Neural progenitor cell (in vitro differentiated cells): ENCODE measurements around the gene ITGB1. TPM values are rescaled to one million over a fixed set of nuclear protein-coding genes. Genes with fewer than 3 reads are reported as not detected.

ENCODE experiments used
- DNase-seq: peaks from one replicate; pipeline ENCODE4 v3.0.0-alpha.2; 2016; ENCODE audit warnings: low spot score
- H2AFZ ChIP-seq: fragments of 200-600 bp; sonication (generic); replicated peaks from 2 replicates; pipeline ENCODE4 v1.6.1; 2016; ENCODE audit warnings: antibody characterized with exemption
- H3F3A ChIP-seq: fragments of 200-600 bp; sonication (generic); 2 replicates; pipeline ENCODE4 v1.6.1; 2016; ENCODE audit warnings: antibody characterized with exemption, low read depth
- H3K27ac ChIP-seq: fragments of 200-600 bp; sonication (generic); 2 replicates; pipeline ENCODE4 v1.5.1; 2016; ENCODE audit warnings: mild to moderate bottlenecking
- H3K27me3 ChIP-seq: fragments of 200-600 bp; sonication (generic); 2 replicates; pipeline ENCODE4 v1.6.1; 2016; ENCODE audit warnings: mild to moderate bottlenecking, moderate library complexity
- H3K36me3 ChIP-seq: fragments of 200-600 bp; sonication (generic); 2 replicates; pipeline ENCODE4 v1.5.1; 2016
- H3K4me1 ChIP-seq: fragments of 200-600 bp; sonication (generic); 2 replicates; pipeline ENCODE4 v1.6.1; 2016; ENCODE audit warnings: mixed run types
- H3K4me2 ChIP-seq: fragments of 200-600 bp; sonication (generic); 2 replicates; pipeline ENCODE4 v1.6.1; 2016
- H3K4me3 ChIP-seq: fragments of 200-600 bp; sonication (generic); 2 replicates; pipeline ENCODE4 v1.5.1; 2016
- H3K79me2 ChIP-seq: fragments of 200-600 bp; sonication (generic); 2 replicates; pipeline ENCODE4 v1.6.1; 2016; ENCODE audit warnings: low read depth
- H3K9ac ChIP-seq: fragments of 200-600 bp; sonication (generic); 2 replicates; pipeline ENCODE4 v1.6.1; 2016
- H3K9me3 ChIP-seq: fragments of 200-600 bp; sonication (generic); 2 replicates; pipeline ENCODE4 v1.5.1; 2016; ENCODE audit warnings: low read depth
- H4K20me1 ChIP-seq: fragments of 200-600 bp; sonication (generic); 2 replicates; pipeline ENCODE4 v1.6.1; 2016; ENCODE audit warnings: low read depth
- H3K27ac Mint-ChIP-seq: 3 replicates; pipeline ENCODE4 v1.8.0; 2021; ENCODE audit warnings: mixed read lengths
- H3K27me3 Mint-ChIP-seq: 2 replicates; pipeline ENCODE4 v1.8.0; 2022; ENCODE audit warnings: low read depth, mild to moderate bottlenecking, inconsistent platforms, moderate library complexity, mixed read lengths; ENCODE audit not compliant: insufficient read depth
- H3K36me3 Mint-ChIP-seq: 3 replicates; pipeline ENCODE4 v1.8.0; 2021; ENCODE audit warnings: mixed read lengths
- H3K4me1 Mint-ChIP-seq: 3 replicates; pipeline ENCODE4 v1.8.0; 2021; ENCODE audit warnings: mixed read lengths
- H3K4me3 Mint-ChIP-seq: 3 replicates; pipeline ENCODE4 v1.8.0; 2021; ENCODE audit warnings: mild to moderate bottlenecking, moderate library complexity, mixed read lengths
- H3K9me3 Mint-ChIP-seq: 3 replicates; pipeline ENCODE4 v1.8.0; 2020; ENCODE audit warnings: mixed read lengths
- CTCF ChIP-seq: fragments of 200-600 bp; sonication (generic); IDR thresholded peaks from 2 replicates; pipeline ENCODE4 v1.5.1; 2017; ENCODE audit warnings: antibody characterized with exemption, mild to moderate bottlenecking
- EZH2 ChIP-seq: fragments of 200-600 bp; sonication (generic); IDR thresholded peaks from 2 replicates; pipeline ENCODE4 v1.6.1; 2017; ENCODE audit warnings: antibody characterized with exemption, mild to moderate bottlenecking, moderate library complexity
- EZH2phosphoT487 ChIP-seq: fragments of 200-600 bp; sonication (generic); IDR thresholded peaks from 2 replicates; pipeline ENCODE4 v1.6.1; 2017; ENCODE audit warnings: antibody characterized with exemption
- total RNA-seq: library from RNA; depleted of rRNA; stranded (reverse); fragments of >200 nt; gene quantifications from 2 replicates; pipeline ENCODE4 v1.2.3, GENCODE V29; 2015; ENCODE audit warnings: low replicate concordance

ITGB1 gene
- total RNA-seq, 1 donor from 2014 or later, result 358 TPM

- Histone ChIP-seq H3K27ac (no peak overlapping the region), H3K9me3 (no peaks in the 10 kb centered on the region), H3K36me3 (peaks cover 10% of the 10 kb centered on the region), H3K4me1 (no peaks in the 10 kb centered on the region), H3K4me2 (no peak overlapping the region), H4K20me1 (peaks cover 30% of the 10 kb centered on the region), H3K4me3 (no peak overlapping the region), H3K27me3 (no peaks in the 10 kb centered on the region), H2AFZ (no peak overlapping the region), H3F3A (no peaks in the 10 kb centered on the region), H3K9ac (no peak overlapping the region), H3K79me2 (peaks cover 39% of the 10 kb centered on the region)
- no peak overlapping the region for H3K4me3 Mint-ChIP-seq
- no peaks in the 10 kb centered on the region for H3K9me3 Mint-ChIP-seq
- no peak overlapping the region for H3K27ac Mint-ChIP-seq
- peaks cover 4% of the 10 kb centered on the region for H3K4me1 Mint-ChIP-seq
- no peak for DNase-seq
- H3K36me3 Mint-ChIP-seq, result peaks cover 31% of the 10 kb centered on the region
- TF ChIP-seq EZH2phosphoT487 (no peak), EZH2 (no peak), CTCF (no peak)
- H3K27me3 Mint-ChIP-seq, result no peaks in the 10 kb centered on the region
These were observed 25.8 kb downstream of the ITGB1 start for GRCh38 chr10:32932225-32932729.

GRCh38 chr10:32931593-32931992 is 26.4 kb downstream of the ITGB1 start:
- Histone ChIP-seq H3F3A (no peaks in the 10 kb centered on the region), H2AFZ (no peak overlapping the region), H3K4me2 (no peak overlapping the region), H3K27ac (no peak overlapping the region), H3K9ac (no peak overlapping the region), H3K36me3 (peaks cover 17% of the 10 kb centered on the region), H3K4me3 (no peak overlapping the region), H3K27me3 (no peaks in the 10 kb centered on the region), H3K4me1 (no peaks in the 10 kb centered on the region), H3K79me2 (peaks cover 32% of the 10 kb centered on the region), H4K20me1 (peaks cover 24% of the 10 kb centered on the region), H3K9me3 (no peaks in the 10 kb centered on the region)
- DNase-seq, result no peak
- Mint-ChIP-seq H3K27me3 (no peaks in the 10 kb centered on the region), H3K4me3 (no peak overlapping the region), H3K36me3 (peaks cover 38% of the 10 kb centered on the region), H3K4me1 (peaks cover 4% of the 10 kb centered on the region), H3K27ac (peak overlapping the region; percentile 64), H3K9me3 (no peaks in the 10 kb centered on the region)
- TF ChIP-seq EZH2, result no peak

- no peak for DNase-seq
- Histone ChIP-seq H3K9me3 (no peaks in the 10 kb centered on the region), H3K4me1 (no peaks in the 10 kb centered on the region), H3K27me3 (no peaks in the 10 kb centered on the region), H3F3A (no peaks in the 10 kb centered on the region), H3K27ac (no peak overlapping the region), H4K20me1 (peaks cover 8% of the 10 kb centered on the region), H3K9ac (no peak overlapping the region), H3K36me3 (peaks cover 19% of the 10 kb centered on the region), H3K4me2 (no peak overlapping the region), H3K79me2 (peaks cover 17% of the 10 kb centered on the region), H3K4me3 (no peak overlapping the region), H2AFZ (no peak overlapping the region)
- Mint-ChIP-seq H3K27ac (no peak overlapping the region), H3K36me3 (peaks cover 45% of the 10 kb centered on the region), H3K4me3 (no peak overlapping the region), H3K4me1 (no peaks in the 10 kb centered on the region), H3K9me3 (no peaks in the 10 kb centered on the region), H3K27me3 (no peaks in the 10 kb centered on the region)
- TF ChIP-seq EZH2phosphoT487, result no peak
- TF ChIP-seq CTCF, result no peak
- no peak for TF ChIP-seq EZH2
These were observed 28.0 kb downstream of the ITGB1 start for GRCh38 chr10:32930036-32930435.

- Histone ChIP-seq H3K27ac (no peak overlapping the region), H3K9me3 (no peaks in the 10 kb centered on the region), H2AFZ (no peak overlapping the region), H4K20me1 (peaks cover 4% of the 10 kb centered on the region), H3K4me2 (no peak overlapping the region), H3K4me3 (no peak overlapping the region), H3F3A (no peaks in the 10 kb centered on the region), H3K4me1 (no peaks in the 10 kb centered on the region), H3K9ac (no peak overlapping the region), H3K79me2 (peaks cover 13% of the 10 kb centered on the region), H3K36me3 (peaks cover 19% of the 10 kb centered on the region), H3K27me3 (no peaks in the 10 kb centered on the region)
- Mint-ChIP-seq H3K27me3 (no peaks in the 10 kb centered on the region), H3K36me3 (peaks cover 45% of the 10 kb centered on the region), H3K4me1 (no peaks in the 10 kb centered on the region), H3K4me3 (no peak overlapping the region), H3K9me3 (no peaks in the 10 kb centered on the region), H3K27ac (no peak overlapping the region)
- TF ChIP-seq EZH2, result no peak
- no peak for TF ChIP-seq EZH2phosphoT487
- TF ChIP-seq CTCF, result no peak
- DNase-seq, result no peak
These were observed 28.4 kb downstream of the ITGB1 start for GRCh38 chr10:32929634-32930033.
